A549 (cell line): ENCODE data around the gene CDK18. TPM values are rescaled to one million over a fixed set of nuclear protein-coding genes. Genes with fewer than 3 reads are reported as not detected.

Experiments
- ATAC-seq, 2 experiments: fragments of 200-7000 bp in 1 of 2; fragments of >200 bp in 1 of 2; cut with Nextera tagmentation in 1 of 2; cut with Tn5 transposase in 1 of 2; 3 replicates each; pipeline versions ENCODE4 v1.8.0 to v1.9.1; 2018 to 2020; ENCODE audit warnings: mild to moderate bottlenecking in 1 of 2, moderate library complexity in 1 of 2
- CTCF ChIA-PET: fragments of 300-600 bp; sonication (Branson Sonifier 250); formaldehyde crosslinking; extraction: SDS; loops from one replicate; lab custom pipeline; 2021; ENCODE audit warnings: antibody characterized with exemption, inconsistent platforms; lab: Yijun Ruan, JAX
- POLR2A ChIA-PET: fragments of 350-600 bp; formaldehyde crosslinking; extraction: SDS; loops from one replicate; lab custom pipeline; 2021; ENCODE audit warnings: antibody characterized with exemption, inconsistent platforms; lab: Yijun Ruan, JAX
- DNase-seq, 2 experiments: peaks; one replicate each; pipeline versions ENCODE4 v3.0.0 to v3.0.0-alpha.2; 2011 to 2016; ENCODE audit warnings: low read depth in 1 of 2, low spot score in 1 of 2
- FAIRE-seq: peaks from 2 replicates; lab custom pipeline; 2011; peaks lifted over from hg19 to GRCh38; lab: Jason Lieb, UNC
- H3K27ac ChIP-seq, 2 experiments: fragments of >200 bp; sonication (Bioruptor Twin); formaldehyde crosslinking; 3 replicates each; pipeline ENCODE4 v1.5.1; 2016 to 2017
- H3K4me1 ChIP-seq: fragments of >200 bp; sonication (Bioruptor Twin); formaldehyde crosslinking; 3 replicates; pipeline ENCODE4 v1.6.1; 2016
- H3K4me2 ChIP-seq: fragments of >200 bp; sonication (Bioruptor Twin); formaldehyde crosslinking; 3 replicates; pipeline ENCODE4 v1.6.1; 2016
- H3K4me3 ChIP-seq: fragments of >200 bp; sonication (Bioruptor Twin); formaldehyde crosslinking; 3 replicates; pipeline ENCODE4 v1.5.1; 2016
- H3K9me3 ChIP-seq: fragments of >200 bp; sonication (Bioruptor Twin); formaldehyde crosslinking; 3 replicates; pipeline ENCODE4 v1.6.1; 2016
- CBX2 ChIP-seq: fragments of 200-600 bp; sonication (generic); IDR thresholded peaks from 2 replicates; pipeline ENCODE4 v1.6.1; 2016; ENCODE audit warnings: low read depth, mild to moderate bottlenecking, borderline replicate concordance
- CEBPB ChIP-seq, 2 experiments: fragments of >200 bp in 1 of 2; sonication (Bioruptor Twin) in 1 of 2; formaldehyde crosslinking in 1 of 2; IDR thresholded peaks; 2 replicates each; pipeline ENCODE4 v1.6.1; 2012 to 2016
- CHD4 ChIP-seq: fragments of 200-600 bp; sonication (generic); IDR thresholded peaks from 2 replicates; pipeline ENCODE4 v1.6.1; 2016; ENCODE audit warnings: antibody characterized with exemption, mild to moderate bottlenecking, borderline replicate concordance
- EHMT2 ChIP-seq: fragments of 200-600 bp; sonication (generic); IDR thresholded peaks from 2 replicates; pipeline ENCODE4 v1.6.1; 2016; ENCODE audit warnings: antibody characterized with exemption, low read depth, mild to moderate bottlenecking, moderate library complexity
- FOXS1 ChIP-seq: fragments of 250-450 bp; sonication (Bioruptor Pico); IDR thresholded peaks from 2 replicates; pipeline ENCODE4 v1.5.0; 2020; ENCODE audit warnings: mild to moderate bottlenecking, moderate library complexity
- HDAC2 ChIP-seq: fragments of 200-600 bp; sonication (generic); IDR thresholded peaks from 2 replicates; pipeline ENCODE4 v1.6.1; 2016
- HES2 ChIP-seq: fragments of >200 bp; sonication (Bioruptor Twin); formaldehyde crosslinking; IDR thresholded peaks from 2 replicates; pipeline ENCODE4 v1.6.1; 2016
- HEYL ChIP-seq: fragments of 250-450 bp; sonication (Bioruptor Pico); IDR thresholded peaks from 2 replicates; pipeline ENCODE4 v1.8.0; 2021; ENCODE audit warnings: mild to moderate bottlenecking, moderate library complexity
- HMGXB4 ChIP-seq: fragments of 250-450 bp; sonication (Bioruptor Pico); IDR thresholded peaks from 2 replicates; pipeline ENCODE4 v1.5.0; 2021; ENCODE audit warnings: mild to moderate bottlenecking, moderate library complexity, borderline replicate concordance
- MAZ ChIP-seq: fragments of 150-350 bp; IDR thresholded peaks from 2 replicates; pipeline ENCODE4 v1.6.1; 2014; ENCODE audit warnings: antibody characterized with exemption, low read depth, low read length, borderline replicate concordance
- NFE2L2 ChIP-seq: fragments of 150-350 bp; conservative IDR thresholded peaks from 2 replicates; pipeline ENCODE4 v1.6.1; 2014; ENCODE audit warnings: low read length
- RAD21 ChIP-seq, 2 experiments: fragments of >200 bp in 1 of 2; sonication (Bioruptor Twin) in 1 of 2; formaldehyde crosslinking in 1 of 2; IDR thresholded peaks in 1 of 2; conservative IDR thresholded peaks in 1 of 2; 2 replicates in 1 of 2; 3 replicates in 1 of 2; pipeline ENCODE4 v1.6.1; 2012 to 2018; ENCODE audit warnings: inconsistent platforms in 1 of 2
- RARB ChIP-seq: fragments of 250-450 bp; sonication (Bioruptor Pico); IDR thresholded peaks from 2 replicates; pipeline ENCODE4 v1.8.0; 2021; ENCODE audit warnings: mild to moderate bottlenecking, moderate library complexity
- RFX5 ChIP-seq: fragments of 450-650 bp; IDR thresholded peaks from 2 replicates; pipeline ENCODE4 v1.7.1; 2014; ENCODE audit warnings: antibody characterized with exemption, mild to moderate bottlenecking, moderate library complexity
- RNF2 ChIP-seq: fragments of 200-600 bp; sonication (generic); IDR thresholded peaks from 2 replicates; pipeline ENCODE4 v1.6.1; 2016; ENCODE audit warnings: low read depth, mild to moderate bottlenecking, antibody characterized with exemption, moderate library complexity, borderline replicate concordance
- SMC3 ChIP-seq: fragments of >200 bp; sonication (Bioruptor Twin); formaldehyde crosslinking; IDR thresholded peaks from 3 replicates; pipeline ENCODE4 v1.6.1; 2018; ENCODE audit warnings: inconsistent platforms
- TFCP2L1 ChIP-seq: fragments of 250-450 bp; sonication (Bioruptor Pico); IDR thresholded peaks from 2 replicates; pipeline ENCODE4 v1.5.0; 2021; ENCODE audit warnings: mild to moderate bottlenecking
- TP53 ChIP-seq: fragments of 250-450 bp; sonication (Bioruptor Pico); IDR thresholded peaks from 2 replicates; pipeline ENCODE4 v1.5.0; 2021; ENCODE audit warnings: mild to moderate bottlenecking, moderate library complexity
- WGBS: methylation state at CpG from one replicate; pipeline ENCODE4 v1.1.6; 2017; ENCODE audit errors: missing lambda C conversion rate; 5-methylcytosine and 5-hydroxymethylcytosine counted together
- polyA plus RNA-seq, 4 experiments: library from polyadenylated mRNA; depleted of rRNA in 3 of 4; stranded (reverse); fragments of >200 nt; fragmentation: RNase III in 1 of 4; extraction: RNeasy Plus Mini Kit Qiagen cat#74134 plus additional on column Dnase treatment in 1 of 4; gene quantifications; 2 replicates in 3 of 4; 3 replicates in 1 of 4; pipeline ENCODE4 v1.2.3, GENCODE V29; 2011 to 2017
- TF ChIP-seq, protein P1 (sequence below): fragments of >200 bp; sonication (Bioruptor Twin); formaldehyde crosslinking; IDR thresholded peaks from 3 replicates; pipeline ENCODE4 v1.6.1; 2016
- TF ChIP-seq, protein P2 (sequence below): fragments of 250-450 bp; sonication (Bioruptor Pico); IDR thresholded peaks from 2 replicates; pipeline ENCODE4 v1.5.0; 2020; ENCODE audit warnings: low read depth, mild to moderate bottlenecking, moderate library complexity
- TF ChIP-seq, protein P3 (sequence below): fragments of 200-600 bp; sonication (generic); IDR thresholded peaks from 2 replicates; pipeline ENCODE4 v1.6.1; 2016; ENCODE audit warnings: antibody characterized with exemption, mild to moderate bottlenecking, moderate library complexity
- TF ChIP-seq, protein P4 (sequence below): fragments of 150-350 bp; IDR thresholded peaks from 2 replicates; pipeline ENCODE4 v1.6.1; 2014; ENCODE audit warnings: low read depth, mild to moderate bottlenecking, low read length

The CDK18 gene
- polyA plus RNA-seq, 2 of the 4 experiments (the other 2 are of a cell fraction) = 0.75 to 2.0 TPM

DNA sequence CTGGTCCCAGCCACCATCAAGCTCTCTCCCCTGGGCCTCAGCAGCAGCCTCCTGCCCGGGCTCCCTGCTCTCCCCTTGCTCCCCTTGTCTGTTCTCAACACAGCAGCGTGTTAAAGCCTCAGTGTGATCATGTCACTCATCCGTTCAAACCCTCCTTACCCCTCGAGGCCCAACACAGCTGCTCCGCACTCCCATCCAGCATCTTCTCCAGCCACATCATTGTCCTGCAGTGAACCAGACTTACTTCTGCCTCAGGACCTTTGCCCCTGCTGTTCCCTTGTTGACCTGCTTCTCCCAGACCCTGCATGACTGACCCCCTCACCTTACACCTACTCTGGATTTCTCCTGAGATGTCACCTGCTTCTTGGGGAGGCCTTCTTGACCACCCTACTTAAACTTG lies 13.3 kb downstream of the CDK18 start:
- ATAC-seq = no peak; a peak in 1 of 6 replicates
- ChIA-PET CTCF (interaction anchor here (0.9 to 13.3 kb wide), 6 partner anchors 9 to 182 kb away, joined by 3 to 134 read pairs (median 5); no protein-coding TSS in a partner anchor), POLR2A (no interaction called here)
- no peak overlapping the region for H3K27ac ChIP-seq
- DNase-seq = no peak
- TF ChIP-seq TP53 (CRISPR knock-in tag) (no peak), CBX2 (no peak), HES2 (no peak), RNF2 (no peak), MAZ (no peak), HEYL (CRISPR knock-in tag) (no peak), RAD21 (conservative IDR thresholded peaks at IDR 0.05 in 1 of 2, IDR thresholded peaks at IDR 0.05 in 1 of 2) (no peak), RARB (CRISPR knock-in tag) (no peak), HDAC2 (no peak), RFX5 (no peak), NFE2L2 (no peak), TFCP2L1 (CRISPR knock-in tag) (no peak), FOXS1 (no peak), HMGXB4 (no peak), CEBPB (IDR thresholded peaks at IDR 0.05) (no peak), CHD4 (no peak)
- TF ChIP-seq, protein P1, sequence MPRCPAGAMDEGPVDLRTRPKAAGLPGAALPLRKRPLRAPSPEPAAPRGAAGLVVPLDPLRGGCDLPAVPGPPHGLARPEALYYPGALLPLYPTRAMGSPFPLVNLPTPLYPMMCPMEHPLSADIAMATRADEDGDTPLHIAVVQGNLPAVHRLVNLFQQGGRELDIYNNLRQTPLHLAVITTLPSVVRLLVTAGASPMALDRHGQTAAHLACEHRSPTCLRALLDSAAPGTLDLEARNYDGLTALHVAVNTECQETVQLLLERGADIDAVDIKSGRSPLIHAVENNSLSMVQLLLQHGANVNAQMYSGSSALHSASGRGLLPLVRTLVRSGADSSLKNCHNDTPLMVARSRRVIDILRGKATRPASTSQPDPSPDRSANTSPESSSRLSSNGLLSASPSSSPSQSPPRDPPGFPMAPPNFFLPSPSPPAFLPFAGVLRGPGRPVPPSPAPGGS = no peak
- TF ChIP-seq, protein P2, sequence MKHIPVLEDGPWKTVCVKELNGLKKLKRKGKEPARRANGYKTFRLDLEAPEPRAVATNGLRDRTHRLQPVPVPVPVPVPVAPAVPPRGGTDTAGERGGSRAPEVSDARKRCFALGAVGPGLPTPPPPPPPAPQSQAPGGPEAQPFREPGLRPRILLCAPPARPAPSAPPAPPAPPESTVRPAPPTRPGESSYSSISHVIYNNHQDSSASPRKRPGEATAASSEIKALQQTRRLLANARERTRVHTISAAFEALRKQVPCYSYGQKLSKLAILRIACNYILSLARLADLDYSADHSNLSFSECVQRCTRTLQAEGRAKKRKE (CRISPR knock-in tag) = no peak
- no peak for FAIRE-seq
- no peak overlapping the region for H3K4me3 ChIP-seq
- 48% methylated on average over 5 of the region's 5 CpGs for WGBS
- H3K9me3 ChIP-seq = no peaks in the 10 kb centered on the region
- no peak overlapping the region for H3K4me2 ChIP-seq
- 0 out of 3 replicates have a peak, but pooled peaks cover 3% of the 10 kb centered on the region for H3K4me1 ChIP-seq

GRCh38 chr1:205518661-205519540 lies 14.4 kb downstream of the CDK18 start:
- ChIA-PET POLR2A (no interaction called here), CTCF (interaction anchor here (0.8 to 14.5 kb wide), 7 partner anchors 12 to 245 kb away, joined by 5 to 560 read pairs (median 35); no protein-coding TSS in a partner anchor)
- no peak overlapping the region for H3K4me2 ChIP-seq
- no peak overlapping the region for H3K4me3 ChIP-seq
- no peak for ATAC-seq
- TF ChIP-seq SMC3 = no peak
- TF ChIP-seq, protein P3, sequence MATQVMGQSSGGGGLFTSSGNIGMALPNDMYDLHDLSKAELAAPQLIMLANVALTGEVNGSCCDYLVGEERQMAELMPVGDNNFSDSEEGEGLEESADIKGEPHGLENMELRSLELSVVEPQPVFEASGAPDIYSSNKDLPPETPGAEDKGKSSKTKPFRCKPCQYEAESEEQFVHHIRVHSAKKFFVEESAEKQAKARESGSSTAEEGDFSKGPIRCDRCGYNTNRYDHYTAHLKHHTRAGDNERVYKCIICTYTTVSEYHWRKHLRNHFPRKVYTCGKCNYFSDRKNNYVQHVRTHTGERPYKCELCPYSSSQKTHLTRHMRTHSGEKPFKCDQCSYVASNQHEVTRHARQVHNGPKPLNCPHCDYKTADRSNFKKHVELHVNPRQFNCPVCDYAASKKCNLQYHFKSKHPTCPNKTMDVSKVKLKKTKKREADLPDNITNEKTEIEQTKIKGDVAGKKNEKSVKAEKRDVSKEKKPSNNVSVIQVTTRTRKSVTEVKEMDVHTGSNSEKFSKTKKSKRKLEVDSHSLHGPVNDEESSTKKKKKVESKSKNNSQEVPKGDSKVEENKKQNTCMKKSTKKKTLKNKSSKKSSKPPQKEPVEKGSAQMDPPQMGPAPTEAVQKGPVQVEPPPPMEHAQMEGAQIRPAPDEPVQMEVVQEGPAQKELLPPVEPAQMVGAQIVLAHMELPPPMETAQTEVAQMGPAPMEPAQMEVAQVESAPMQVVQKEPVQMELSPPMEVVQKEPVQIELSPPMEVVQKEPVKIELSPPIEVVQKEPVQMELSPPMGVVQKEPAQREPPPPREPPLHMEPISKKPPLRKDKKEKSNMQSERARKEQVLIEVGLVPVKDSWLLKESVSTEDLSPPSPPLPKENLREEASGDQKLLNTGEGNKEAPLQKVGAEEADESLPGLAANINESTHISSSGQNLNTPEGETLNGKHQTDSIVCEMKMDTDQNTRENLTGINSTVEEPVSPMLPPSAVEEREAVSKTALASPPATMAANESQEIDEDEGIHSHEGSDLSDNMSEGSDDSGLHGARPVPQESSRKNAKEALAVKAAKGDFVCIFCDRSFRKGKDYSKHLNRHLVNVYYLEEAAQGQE = no peak
- TF ChIP-seq, protein P2 (CRISPR knock-in tag) = no peak
- TF ChIP-seq, protein P4, sequence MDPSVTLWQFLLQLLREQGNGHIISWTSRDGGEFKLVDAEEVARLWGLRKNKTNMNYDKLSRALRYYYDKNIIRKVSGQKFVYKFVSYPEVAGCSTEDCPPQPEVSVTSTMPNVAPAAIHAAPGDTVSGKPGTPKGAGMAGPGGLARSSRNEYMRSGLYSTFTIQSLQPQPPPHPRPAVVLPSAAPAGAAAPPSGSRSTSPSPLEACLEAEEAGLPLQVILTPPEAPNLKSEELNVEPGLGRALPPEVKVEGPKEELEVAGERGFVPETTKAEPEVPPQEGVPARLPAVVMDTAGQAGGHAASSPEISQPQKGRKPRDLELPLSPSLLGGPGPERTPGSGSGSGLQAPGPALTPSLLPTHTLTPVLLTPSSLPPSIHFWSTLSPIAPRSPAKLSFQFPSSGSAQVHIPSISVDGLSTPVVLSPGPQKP = no peak
- TF ChIP-seq EHMT2 = no peak
- TF ChIP-seq CEBPB (IDR thresholded peaks at IDR 0.05) = no peak
- no peak overlapping the region for H3K27ac ChIP-seq
- no peaks in the 10 kb centered on the region for H3K9me3 ChIP-seq
- whole genome bisulfite sequencing = 52% methylated on average over 8 of the region's 8 CpGs
- DNase-seq = no peak
- FAIRE-seq = no peak
- H3K4me1 ChIP-seq = 0 out of 3 replicates have a peak, but pooled peaks cover 3% of the 10 kb centered on the region
